Neutrophil (primary cell): ENCODE results near the gene SPATA20.

Source experiments
- H3K27ac ChIP-seq: fragments of 200-600 bp; sonication (generic); 2 replicates; pipeline ENCODE4 v1.5.1; 2016; ENCODE audit warnings: mild to moderate bottlenecking, moderate library complexity
- H3K27me3 ChIP-seq: fragments of 200-600 bp; sonication (generic); 2 replicates; pipeline ENCODE4 v1.6.0; 2016; ENCODE audit warnings: mild to moderate bottlenecking
- H3K36me3 ChIP-seq: fragments of 200-600 bp; sonication (generic); 2 replicates; pipeline ENCODE4 v1.5.1; 2017
- H3K4me1 ChIP-seq, 2 experiments: fragments of 200-600 bp in 1 of 2; sonication (generic) in 1 of 2; 1 replicate in 1 of 2; 2 replicates in 1 of 2; pipeline versions ENCODE4 v1.5.1 to v1.6.1; 2013 to 2016; ENCODE audit warnings: low read depth in 1 of 2, low read length in 1 of 2, mild to moderate bottlenecking in 1 of 2, moderate library complexity in 1 of 2; ENCODE audit not compliant: control insufficient read depth in 1 of 2, insufficient read depth in 1 of 2
- H3K4me3 ChIP-seq, 2 experiments: fragments of 200-600 bp in 1 of 2; sonication (generic) in 1 of 2; 1 replicate in 1 of 2; 2 replicates in 1 of 2; pipeline ENCODE4 v1.5.1; 2013 to 2016; ENCODE audit warnings: low read depth in 1 of 2, low read length in 1 of 2, mild to moderate bottlenecking in 1 of 2, moderate library complexity in 1 of 2
- H3K9me3 ChIP-seq: fragments of 200-600 bp; sonication (generic); 2 replicates; pipeline ENCODE4 v1.5.1; 2016
- CTCF ChIP-seq: fragments of 200-600 bp; sonication (generic); IDR thresholded peaks from 2 replicates; pipeline ENCODE4 v1.5.1; 2016; ENCODE audit warnings: antibody characterized with exemption

SPATA20 gene

GRCh38 chr17:50541716-50542688, 5.0 kb upstream of the SPATA20 start:
- H3K27me3 ChIP-seq = peaks cover 39% of the 10 kb centered on the region
- peak; percentile 33 for TF ChIP-seq CTCF
- H3K27ac ChIP-seq = peak overlapping the region; percentile 40
- peaks cover 12 to 17% of the 10 kb centered on the region in 2 experiments for H3K4me1 ChIP-seq
- H3K4me3 ChIP-seq = peak overlapping the region; percentile 78 to 87
- H3K36me3 ChIP-seq = no peaks in the 10 kb centered on the region
- no peaks in the 10 kb centered on the region for H3K9me3 ChIP-seq

- H3K36me3 ChIP-seq = no peaks in the 10 kb centered on the region
- H3K4me1 ChIP-seq = peaks cover 19 to 22% of the 10 kb centered on the region in 2 experiments
- peaks cover 39% of the 10 kb centered on the region for H3K27me3 ChIP-seq
- H3K9me3 ChIP-seq = no peaks in the 10 kb centered on the region
- no peak for TF ChIP-seq CTCF
- H3K27ac ChIP-seq = no peak overlapping the region
- H3K4me3 ChIP-seq = peak overlapping the region in 1 of 2 experiments; percentile 87
These were observed 3.9 kb upstream of the SPATA20 start for GRCh38 chr17:50542795-50543774.

GRCh38 chr17:50544516-50544915, 2.5 kb upstream of the SPATA20 start:
- no peak overlapping the region for H3K27ac ChIP-seq
- no peak for TF ChIP-seq CTCF
- H3K9me3 ChIP-seq = no peaks in the 10 kb centered on the region
- H3K36me3 ChIP-seq = no peaks in the 10 kb centered on the region
- H3K27me3 ChIP-seq = peaks cover 39% of the 10 kb centered on the region
- H3K4me3 ChIP-seq = no peak overlapping the region
- H3K4me1 ChIP-seq = peaks cover 19 to 22% of the 10 kb centered on the region in 2 experiments

- Histone ChIP-seq H3K4me1 (peaks cover 19 to 22% of the 10 kb centered on the region in 2 experiments), H3K27ac (no peak overlapping the region), H3K4me3 (no peak overlapping the region)
These were observed 1.7 kb upstream of the SPATA20 start for GRCh38 chr17:50545311-50545710.

More at GRCh38 chr17:50545311-50545710, 1.7 kb upstream of the SPATA20 start:
- no peaks in the 10 kb centered on the region for H3K9me3 ChIP-seq
- TF ChIP-seq CTCF = no peak
- peaks cover 39% of the 10 kb centered on the region for H3K27me3 ChIP-seq
- H3K36me3 ChIP-seq = no peaks in the 10 kb centered on the region
